B cell (primary cell): Measurements from ENCODE around the gene PDHX. TPM values are rescaled to one million over a fixed set of nuclear protein-coding genes. Genes with fewer than 3 reads are reported as not detected.

Experiments used
- ATAC-seq: fragments of 200-7000 bp; cut with Tn5 transposase; one replicate; pipeline ENCODE4 v1.10.0; 2021; ENCODE audit warnings: low read depth, mild to moderate bottlenecking, moderate number of reproducible peaks, moderate library complexity
- CTCF ChIA-PET: fragments of 350-600 bp; sonication (Branson Sonifier 250); formaldehyde crosslinking; loops from one replicate; lab custom pipeline; 2021; ENCODE audit warnings: antibody characterized with exemption, inconsistent platforms; lab: Charles Lee
- POLR2A ChIA-PET: fragments of 350-600 bp; sonication (Branson Sonifier 250); formaldehyde crosslinking; loops from one replicate; lab custom pipeline; 2021; ENCODE audit warnings: antibody characterized with exemption; lab: Charles Lee
- DNase-seq: peaks from one replicate; pipeline ENCODE4 v3.0.0; 2013
- H2AFZ ChIP-seq: 2 replicates; pipeline ENCODE4 v1.6.1; 2012; ENCODE audit warnings: mild to moderate bottlenecking, low read depth, low read length; ENCODE audit not compliant: insufficient read depth, poor library complexity, severe bottlenecking
- H3K27ac ChIP-seq, 2 donors: 1 replicate in 1 of 2; 2 replicates in 1 of 2; pipeline ENCODE4 v1.5.1; 2012 to 2013; ENCODE audit warnings: low read length in 2 of 2, mild to moderate bottlenecking in 2 of 2, moderate library complexity in 1 of 2
- H3K27me3 ChIP-seq, 4 experiments: fragments of 200-600 bp in 1 of 4; sonication (generic) in 1 of 4; replicated peaks in 1 of 4; 1 replicate in 2 of 4; 2 replicates in 2 of 4; pipeline versions ENCODE4 v1.6.1 to v1.7.0; 2013 to 2016; ENCODE audit warnings: low read length in 3 of 4, mild to moderate bottlenecking in 2 of 4, mixed read lengths in 1 of 4, moderate library complexity in 1 of 4; ENCODE audit not compliant: insufficient read depth in 4 of 4, control insufficient read depth in 3 of 4; ENCODE audit errors: control extremely low read depth in 1 of 4
- H3K36me3 ChIP-seq, 2 experiments: replicated peaks in 1 of 2; 1 replicate in 1 of 2; 2 replicates in 1 of 2; pipeline versions ENCODE4 v1.6.1 to v1.7.1; 2013; ENCODE audit warnings: low read length in 1 of 2; ENCODE audit not compliant: insufficient read depth in 2 of 2, control insufficient read depth in 1 of 2; ENCODE audit errors: control extremely low read depth in 1 of 2, extremely low read depth in 1 of 2
- H3K4me1 ChIP-seq, 2 donors: fragments of 200-600 bp in 1 of 2; sonication (generic) in 1 of 2; 1 replicate in 1 of 2; 2 replicates in 1 of 2; pipeline versions ENCODE4 v1.5.1 to v1.6.1; 2013 to 2017; ENCODE audit warnings: low read length in 2 of 2; ENCODE audit not compliant: control insufficient read depth in 2 of 2, insufficient read depth in 2 of 2
- H3K4me2 ChIP-seq: replicated peaks from 2 replicates; pipeline ENCODE3; 2012; ENCODE audit warnings: mild to moderate bottlenecking, low read depth, low read length; ENCODE audit not compliant: poor library complexity, severe bottlenecking
- H3K4me3 ChIP-seq, 5 experiments: fragments of 200-600 bp in 1 of 5; sonication (generic) in 1 of 5; 1 replicate in 3 of 5; 2 replicates in 2 of 5; pipeline versions ENCODE4 v1.5.1 to v1.7.0; 2011 to 2016; ENCODE audit warnings: low read length in 4 of 5, mild to moderate bottlenecking in 4 of 5, low read depth in 2 of 5, control low read depth in 1 of 5, moderate library complexity in 1 of 5; ENCODE audit not compliant: insufficient read depth in 1 of 5; ENCODE audit errors: control extremely low read depth in 1 of 5, extremely low read depth in 1 of 5
- H3K79me2 ChIP-seq: fragments of 200-600 bp; sonication (generic); one replicate; pipeline ENCODE4 v1.6.0; 2016; ENCODE audit warnings: low read length; ENCODE audit not compliant: control insufficient read depth, insufficient read depth
- H3K9ac ChIP-seq: fragments of 200-600 bp; sonication (generic); 2 replicates; pipeline ENCODE4 v1.6.1; 2017; ENCODE audit warnings: mild to moderate bottlenecking, low read length, moderate library complexity
- H3K9me3 ChIP-seq, 3 donors: one replicate each; pipeline versions ENCODE4 v1.6.1 to v1.7.1; 2013; ENCODE audit warnings: low read length in 2 of 3; ENCODE audit not compliant: control insufficient read depth in 2 of 3, insufficient read depth in 1 of 3; ENCODE audit errors: control extremely low read depth in 1 of 3
- H4K20me1 ChIP-seq: 2 replicates; pipeline ENCODE4 v1.6.0; 2012; ENCODE audit warnings: mild to moderate bottlenecking, low read length; ENCODE audit not compliant: insufficient read depth, control insufficient read depth, poor library complexity, severe bottlenecking
- H3K27ac Mint-ChIP-seq: one replicate; pipeline ENCODE4 v1.8.0; 2021; ENCODE audit warnings: mixed read lengths
- H3K27me3 Mint-ChIP-seq: one replicate; pipeline ENCODE4 v1.8.0; 2021; ENCODE audit warnings: mixed read lengths
- H3K4me1 Mint-ChIP-seq: one replicate; pipeline ENCODE4 v1.8.0; 2021; ENCODE audit warnings: mixed read lengths
- H3K4me3 Mint-ChIP-seq: one replicate; pipeline ENCODE4 v1.8.0; 2021; ENCODE audit warnings: mixed read lengths
- H3K9me3 Mint-ChIP-seq: one replicate; pipeline ENCODE4 v1.8.0; 2022; ENCODE audit warnings: mixed read lengths; ENCODE audit not compliant: insufficient read depth
- EZH2 ChIP-seq: IDR thresholded peaks from 2 replicates; pipeline ENCODE4 v1.6.1; 2012; ENCODE audit warnings: borderline replicate concordance, low read depth, mild to moderate bottlenecking, moderate library complexity, low read length; ENCODE audit not compliant: insufficient read depth, poor library complexity, severe bottlenecking
- WGBS: methylation state at CpG from one replicate; pipeline ENCODE4 v1.1.5; 2013; ENCODE audit warnings: missing lambda C conversion rate; ENCODE audit not compliant: insufficient coverage; 5-methylcytosine and 5-hydroxymethylcytosine counted together
- intact Hi-C: fragments of 100-400 bp; cut with micrococcal nuclease; formaldehyde crosslinking; loops from one replicate; pipeline ENCODE4 v1.10.0; 2022
- polyA plus RNA-seq: library from polyadenylated mRNA; depleted of rRNA; stranded (reverse); fragments of >200 nt; gene quantifications from 2 replicates; pipeline ENCODE4 v1.2.3, GENCODE V29; 2012
- total RNA-seq, 2 donors: library from RNA; stranded (reverse); fragments of 120-200 nt in 1 of 2; gene quantifications; 1 replicate in 1 of 2; 2 replicates in 1 of 2; pipeline versions ENCODE4 v1.2.3 to v1.2.4, GENCODE V29; 2013 to 2022
- TF ChIP-seq, protein P1 (sequence below): fragments of 200-600 bp; IDR thresholded peaks from one replicate; pipeline ENCODE4 v1.8.0; 2022; ENCODE audit warnings: antibody characterized with exemption, mild to moderate bottlenecking

The PDHX gene
- total and polyA plus RNA-seq, 2 donors (not counting 1 experiment from before 2014, with no cell fraction given): 6.2 to 35.4 TPM

DNA sequence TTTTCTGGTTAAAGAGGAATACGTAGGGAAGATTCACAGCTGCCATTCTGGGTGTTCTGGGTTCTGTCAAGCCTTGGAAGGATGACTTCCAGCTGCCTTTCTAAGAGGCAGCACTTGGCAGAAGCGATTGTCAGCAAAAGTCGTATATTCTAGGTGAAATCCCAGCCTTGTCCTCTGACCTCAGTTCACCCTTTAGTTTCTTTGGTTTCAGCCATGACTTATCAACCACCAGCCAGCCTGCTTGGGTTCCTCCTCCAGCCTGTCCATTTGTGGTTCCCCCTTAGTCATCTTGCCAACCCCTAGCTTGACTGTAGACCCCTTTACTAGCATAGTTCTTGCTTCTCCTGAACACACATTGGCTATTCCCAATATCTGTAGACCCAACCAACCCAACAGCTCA, 120.2 kb downstream of the PDHX start:
- no peaks in the 10 kb centered on the region for H4K20me1 ChIP-seq
- no peaks in the 10 kb centered on the region for H3K36me3 ChIP-seq
- no peaks in the 10 kb centered on the region for H3K27me3 ChIP-seq
- no peak overlapping the region for H3K27ac ChIP-seq
- peaks cover 18 to 22% of the 10 kb centered on the region in 2 donors for H3K4me1 ChIP-seq
- no peak for DNase-seq
- WGBS: 91% methylated on average over 3 of the region's 3 CpGs
- ChIA-PET POLR2A (interaction anchor here (0.6 kb wide), 1 partner anchor 127 kb away, joined by 3 read pairs; no protein-coding TSS in a partner anchor), CTCF (interaction anchor here (1.3 to 1.7 kb wide), 3 partner anchors 29 to 82 kb away, joined by 3 to 9 read pairs (median 4); no protein-coding TSS in a partner anchor)
- H3K9me3 ChIP-seq: peaks cover 0 to 1% (median 0%) of the 10 kb centered on the region in 3 donors
- no peak overlapping the region for H3K4me2 ChIP-seq
- peak overlapping the region; percentile 72 for H3K27ac Mint-ChIP-seq
- no peaks in the 10 kb centered on the region for H3K79me2 ChIP-seq
- H3K4me3 Mint-ChIP-seq: no peak overlapping the region
- no peak for TF ChIP-seq EZH2
- TF ChIP-seq, protein P1, sequence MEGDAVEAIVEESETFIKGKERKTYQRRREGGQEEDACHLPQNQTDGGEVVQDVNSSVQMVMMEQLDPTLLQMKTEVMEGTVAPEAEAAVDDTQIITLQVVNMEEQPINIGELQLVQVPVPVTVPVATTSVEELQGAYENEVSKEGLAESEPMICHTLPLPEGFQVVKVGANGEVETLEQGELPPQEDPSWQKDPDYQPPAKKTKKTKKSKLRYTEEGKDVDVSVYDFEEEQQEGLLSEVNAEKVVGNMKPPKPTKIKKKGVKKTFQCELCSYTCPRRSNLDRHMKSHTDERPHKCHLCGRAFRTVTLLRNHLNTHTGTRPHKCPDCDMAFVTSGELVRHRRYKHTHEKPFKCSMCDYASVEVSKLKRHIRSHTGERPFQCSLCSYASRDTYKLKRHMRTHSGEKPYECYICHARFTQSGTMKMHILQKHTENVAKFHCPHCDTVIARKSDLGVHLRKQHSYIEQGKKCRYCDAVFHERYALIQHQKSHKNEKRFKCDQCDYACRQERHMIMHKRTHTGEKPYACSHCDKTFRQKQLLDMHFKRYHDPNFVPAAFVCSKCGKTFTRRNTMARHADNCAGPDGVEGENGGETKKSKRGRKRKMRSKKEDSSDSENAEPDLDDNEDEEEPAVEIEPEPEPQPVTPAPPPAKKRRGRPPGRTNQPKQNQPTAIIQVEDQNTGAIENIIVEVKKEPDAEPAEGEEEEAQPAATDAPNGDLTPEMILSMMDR: no peak
- no peak overlapping the region for H2AFZ ChIP-seq
- no peak overlapping the region for H3K4me3 ChIP-seq
- peaks cover 40% of the 10 kb centered on the region for H3K4me1 Mint-ChIP-seq
- no peaks in the 10 kb centered on the region for H3K27me3 Mint-ChIP-seq
- no peaks in the 10 kb centered on the region for H3K9me3 Mint-ChIP-seq
- ATAC-seq: no peak
- intact Hi-C loops: no loop called here
- H3K9ac ChIP-seq: no peak overlapping the region

DNA sequence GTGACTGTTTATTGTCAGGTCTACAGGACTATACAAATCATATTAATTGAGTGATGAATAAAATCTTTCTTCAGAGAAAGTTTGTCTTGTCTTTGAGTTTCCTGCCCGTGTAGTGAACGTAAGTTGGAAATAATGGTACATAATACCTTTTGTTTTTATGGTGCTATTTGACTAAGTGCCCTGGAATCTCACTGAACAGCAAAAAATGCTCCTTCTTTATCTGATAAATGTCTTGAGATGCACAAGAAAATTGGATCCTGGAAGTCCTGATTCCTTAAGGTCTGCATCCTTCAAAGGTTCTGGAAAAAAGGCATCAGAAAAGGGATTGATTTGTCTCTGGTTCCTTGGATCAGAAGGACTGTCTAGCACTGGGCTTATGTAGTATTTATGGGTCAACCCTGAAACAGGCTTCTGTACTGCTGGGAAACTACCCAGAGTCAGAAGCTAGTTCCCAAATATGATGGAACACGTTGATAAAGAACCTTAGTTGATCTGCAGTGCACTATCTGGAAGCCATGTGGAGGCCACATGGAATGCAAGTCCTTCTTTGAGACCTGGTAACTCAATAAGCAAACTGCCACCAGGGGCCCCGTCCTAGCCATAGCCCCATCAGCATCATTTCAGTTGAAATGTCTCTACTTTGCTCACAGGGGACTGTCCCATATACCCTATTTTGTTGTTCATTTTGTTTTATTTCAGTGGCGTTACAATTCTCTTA, 122.0 kb downstream of the PDHX start:
- Mint-ChIP-seq H3K4me3 (no peak overlapping the region), H3K27ac (no peak overlapping the region), H3K4me1 (peaks cover 39% of the 10 kb centered on the region), H3K9me3 (no peaks in the 10 kb centered on the region), H3K27me3 (no peaks in the 10 kb centered on the region)
- Histone ChIP-seq H3K9ac (no peak overlapping the region), H3K27ac (no peak overlapping the region), H3K4me3 (no peak overlapping the region), H4K20me1 (no peaks in the 10 kb centered on the region), H3K4me2 (no peak overlapping the region), H3K9me3 (peaks cover 0 to 1% (median 0%) of the 10 kb centered on the region in 3 donors), H3K79me2 (no peaks in the 10 kb centered on the region), H3K27me3 (no peaks in the 10 kb centered on the region), H2AFZ (no peak overlapping the region), H3K4me1 (peaks cover 18 to 24% of the 10 kb centered on the region in 2 donors), H3K36me3 (no peaks in the 10 kb centered on the region)
- WGBS: 81% methylated on average over 2 of the region's 5 CpGs
- intact Hi-C loops: no loop called here
- ChIA-PET POLR2A (no interaction called here), CTCF (no interaction called here)
- ATAC-seq (no peak), DNase-seq (no peak)
- TF ChIP-seq, protein P1: no peak
- no peak for TF ChIP-seq EZH2
